HG03520 (cell line): Measurements from ENCODE around the gene MYO5C.
"Not testable (repeated sequence)": the region's sequence is repeated elsewhere in the genome, so short reads cannot be mapped to it uniquely, and the experiment has no call there.

Experiments used
- ATAC-seq: cut with Tn5 transposase; IDR thresholded peaks from one replicate; pipeline ENCODE4 v1.9.1; 2021; ENCODE audit warnings: mild to moderate bottlenecking, moderate library complexity; ENCODE audit not compliant: unreplicated experiment

The MYO5C gene

GRCh38 chr15:52246686-52247431 lies 48.7 kb downstream of the MYO5C start:
- no peak for ATAC-seq

DNA sequence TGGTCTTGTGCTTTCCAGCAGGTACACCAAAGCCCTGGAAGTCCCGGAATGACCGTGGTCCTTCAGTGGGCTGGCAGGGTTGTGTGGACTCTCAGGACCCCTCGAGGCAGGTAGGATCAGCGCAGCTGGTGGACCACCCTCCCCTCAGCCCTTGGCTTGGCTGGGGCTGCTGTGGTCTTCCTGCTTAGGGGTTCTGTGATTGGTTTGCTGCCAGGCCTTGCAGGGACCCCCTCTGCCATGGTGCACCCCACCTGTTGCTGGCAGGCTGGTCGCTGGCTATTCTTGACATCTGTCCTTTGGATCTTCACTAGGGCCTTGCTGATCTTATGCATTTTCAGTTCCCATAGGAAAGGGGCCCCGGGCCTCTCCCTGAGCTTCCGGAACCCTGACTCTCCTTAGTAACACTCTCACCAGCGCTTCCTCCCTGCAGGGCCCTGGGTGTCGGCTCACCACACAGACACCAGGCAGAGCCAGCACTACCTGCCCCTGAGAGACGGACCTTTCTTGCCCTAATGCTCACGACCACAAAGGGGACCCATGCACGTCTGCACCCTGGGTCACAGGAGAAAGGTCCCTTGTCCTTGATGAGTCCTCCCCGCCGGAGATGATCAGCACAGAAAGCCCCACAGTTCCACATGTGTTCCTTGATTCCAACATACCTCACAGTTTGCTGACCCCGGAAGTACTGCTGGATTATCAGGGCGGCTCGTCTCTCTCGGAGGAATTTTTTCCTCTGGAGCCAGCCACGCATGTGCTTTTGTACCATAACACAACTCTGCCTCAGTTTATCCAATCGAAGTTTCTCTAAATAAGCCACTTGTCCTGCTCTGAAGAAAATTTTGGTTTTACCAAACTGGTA lies 51.7 kb downstream of the MYO5C start:
- no peak for ATAC-seq

DNA sequence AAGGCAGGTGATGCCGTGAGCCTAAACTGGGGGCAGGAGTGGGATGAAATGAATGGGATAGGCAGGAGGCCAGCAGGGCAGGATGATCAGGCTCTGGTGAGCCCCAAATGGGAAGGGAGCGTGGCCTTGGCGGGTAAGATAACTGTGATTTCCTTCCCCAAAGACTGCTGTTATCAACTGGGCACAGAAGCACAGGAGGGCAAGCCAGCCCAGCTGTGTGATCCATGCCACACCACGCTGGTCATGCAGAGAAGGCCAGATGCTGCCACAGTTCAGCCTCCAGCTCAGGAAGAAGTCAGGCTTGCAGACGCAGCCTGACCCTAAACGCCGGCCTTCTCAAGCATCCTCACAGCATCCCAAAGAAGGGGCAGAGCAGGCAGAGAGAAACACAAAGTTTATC lies 52.3 kb downstream of the MYO5C start:
- ATAC-seq, result no peak

- no peak for ATAC-seq
Measured at GRCh38 chr15:52241489-52241888, 54.1 kb downstream of the MYO5C start.

GRCh38 chr15:52240166-52240565 lies 55.4 kb downstream of the MYO5C start:
- no peak for ATAC-seq

DNA sequence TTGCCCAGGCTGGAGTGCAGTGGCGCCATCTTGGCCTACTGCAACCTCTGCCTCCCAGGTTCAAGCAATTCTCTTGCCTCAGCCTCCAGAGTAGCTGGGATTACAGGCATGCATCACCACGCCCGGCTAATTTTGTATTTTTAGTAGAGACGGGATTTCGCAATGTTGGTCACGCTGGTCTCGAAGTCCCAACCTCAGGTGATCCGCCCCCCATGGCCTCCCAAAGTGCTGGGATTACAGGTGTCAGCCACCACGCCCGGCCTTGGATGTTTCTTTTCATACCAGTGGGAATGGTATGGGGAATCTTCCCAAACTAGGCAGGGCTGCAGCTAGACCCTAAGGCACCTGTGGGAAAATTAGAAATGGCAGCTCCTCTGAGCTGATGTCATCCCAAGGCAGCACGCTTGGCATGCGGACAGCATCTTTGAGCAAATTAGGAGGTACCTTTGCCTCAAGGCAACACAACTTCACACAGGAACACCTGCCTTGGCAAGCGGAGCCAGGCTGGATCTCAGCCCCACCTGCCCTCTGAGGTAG lies 56.5 kb downstream of the MYO5C start:
- not testable (repeated sequence) for ATAC-seq

DNA sequence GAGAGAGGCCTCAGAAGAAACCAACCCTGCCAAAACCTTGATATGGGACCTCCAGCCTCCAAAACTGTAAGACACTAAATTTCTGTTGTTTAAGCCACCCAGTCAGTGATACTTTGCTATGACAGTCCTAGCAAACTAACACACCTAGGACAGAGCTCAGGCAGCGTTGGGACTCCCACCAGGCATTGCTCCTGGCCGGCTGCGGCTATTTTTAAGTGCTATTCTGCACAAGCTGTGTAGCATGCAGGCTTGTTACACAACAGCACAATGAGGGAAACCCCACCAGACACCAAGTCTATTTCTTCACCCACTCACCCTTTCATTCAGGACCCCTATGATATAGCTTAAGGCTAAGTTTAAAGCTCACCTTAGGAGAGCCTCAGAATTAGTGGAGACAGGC lies 57.5 kb downstream of the MYO5C start:
- no peak for ATAC-seq

DNA sequence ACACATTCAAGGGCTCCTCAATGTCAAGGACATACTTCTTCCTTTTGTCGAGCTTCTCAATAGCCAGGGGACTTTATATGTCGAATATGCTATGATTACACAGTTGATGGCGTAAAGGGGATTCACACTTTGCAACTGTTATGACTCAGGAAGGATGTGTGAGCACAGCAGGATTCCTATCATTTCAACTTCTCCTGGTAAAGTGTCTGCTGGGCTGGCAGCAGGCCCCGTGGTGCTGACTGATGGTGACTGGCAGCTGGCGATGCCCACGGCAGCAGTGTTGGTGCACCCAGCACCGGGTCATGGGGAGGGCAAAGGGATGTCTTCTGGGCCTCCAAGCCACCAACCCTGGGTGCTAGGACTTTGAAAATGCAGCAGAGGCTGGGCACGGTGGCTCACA lies 59.6 kb downstream of the MYO5C start:
- ATAC-seq, result no peak

DNA sequence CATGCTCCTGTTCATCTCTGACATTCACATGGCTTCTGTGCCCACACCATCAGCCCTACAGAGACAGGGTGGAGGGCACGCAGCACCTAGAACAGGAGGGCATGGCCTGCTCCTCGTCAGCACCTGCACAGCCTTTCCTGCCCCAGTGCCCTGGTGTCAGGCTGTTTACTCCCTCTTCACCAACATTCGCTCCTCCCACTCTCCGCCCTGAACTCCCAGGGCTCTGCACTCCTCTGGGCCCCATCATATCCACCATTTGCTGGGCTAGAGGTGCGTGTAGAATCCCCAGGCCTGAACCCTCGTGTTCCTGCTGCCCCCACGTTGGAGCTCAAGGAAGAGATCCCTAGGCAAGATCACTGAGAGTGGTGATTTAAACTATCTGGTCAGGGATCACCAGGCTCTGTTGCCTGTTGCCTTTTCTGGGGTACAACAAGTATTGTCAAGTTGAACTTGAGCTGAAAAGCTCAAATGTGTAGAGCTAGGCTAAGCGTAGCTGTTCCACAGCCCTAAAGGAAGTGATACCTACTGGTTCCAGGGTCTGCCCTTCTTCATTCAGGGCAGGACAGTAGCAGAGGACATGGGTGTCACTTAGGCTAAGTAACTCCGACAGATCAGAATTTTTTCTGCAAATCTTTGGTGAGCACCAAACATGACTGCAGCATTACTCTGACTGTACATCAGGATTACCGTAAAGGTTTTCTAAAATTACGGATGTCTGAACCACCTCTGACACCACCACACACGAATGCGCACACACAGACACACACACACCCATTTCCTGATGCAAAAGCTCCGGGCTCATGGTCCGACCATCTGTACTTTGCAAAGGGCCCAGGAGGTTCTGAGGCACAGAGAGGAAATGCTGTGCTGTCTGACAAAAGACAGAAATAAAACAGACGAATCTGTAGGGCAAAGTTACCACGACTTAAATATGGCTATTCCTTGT lies 60.7 kb downstream of the MYO5C start:
- ATAC-seq, result no peak

- no peak for ATAC-seq
Measured at GRCh38 chr15:52233405-52233804, 62.2 kb downstream of the MYO5C start.

DNA sequence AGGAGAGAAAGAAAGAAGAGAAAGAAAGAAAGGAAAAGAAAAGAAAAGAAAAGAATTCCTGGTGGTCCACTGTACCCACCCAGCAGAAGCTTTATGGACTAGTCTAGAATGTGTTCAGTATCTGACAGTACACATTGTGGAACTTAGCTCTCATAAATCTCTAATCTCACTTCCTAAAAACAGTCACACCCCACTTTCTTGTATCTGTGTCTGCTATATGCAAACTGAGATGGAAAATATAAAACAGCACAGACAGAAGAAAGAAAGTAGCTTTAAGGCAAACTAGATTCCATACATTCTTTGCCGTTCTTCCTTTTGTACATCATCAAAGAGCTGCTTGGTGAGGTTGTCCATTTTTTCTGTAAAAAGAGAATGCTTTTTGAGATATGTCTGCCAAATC lies 63.3 kb downstream of the MYO5C start:
- ATAC-seq, result peak; percentile 71

DNA sequence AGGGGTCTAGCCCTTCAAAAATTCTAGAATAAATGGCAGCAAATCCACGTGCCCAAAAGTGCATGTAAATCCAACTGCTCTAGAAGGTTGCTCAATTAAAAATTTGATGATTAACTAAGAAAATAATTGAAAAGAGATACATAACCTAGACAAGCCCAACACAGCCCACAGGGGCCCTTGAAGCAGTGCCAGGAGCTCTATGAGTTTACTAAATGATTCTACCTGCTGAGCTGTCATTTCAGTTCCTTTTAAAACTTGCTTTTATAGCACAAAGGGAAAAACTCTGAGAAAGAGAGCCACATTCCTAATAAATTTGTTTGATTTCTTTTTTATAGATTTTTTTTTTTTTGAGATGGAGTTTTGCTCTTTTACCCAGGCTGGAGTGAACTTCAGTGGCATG lies 65.5 kb downstream of the MYO5C start:
- ATAC-seq, result no peak

DNA sequence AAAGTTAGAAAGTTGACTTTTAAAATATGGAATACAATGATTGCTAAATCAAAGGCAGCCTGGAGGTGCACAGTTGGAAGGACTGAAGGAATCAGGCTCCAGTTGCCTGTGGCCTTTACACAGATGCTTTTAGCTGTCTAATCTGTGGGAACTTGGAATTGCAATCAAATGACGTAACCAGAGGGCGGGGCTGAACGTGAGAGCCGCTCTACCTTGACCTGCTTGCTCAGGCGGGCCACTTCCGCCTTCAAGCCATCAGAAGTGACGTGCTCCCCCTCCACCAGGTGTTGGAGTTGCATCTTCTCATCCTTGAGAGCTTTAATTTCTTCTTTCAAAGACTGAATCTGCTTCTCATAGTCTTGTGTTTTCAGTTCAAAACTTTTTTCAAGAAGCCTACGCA lies 66.7 kb downstream of the MYO5C start:
- ATAC-seq, result no peak

- ATAC-seq, result peak; percentile 73
Measured at GRCh38 chr15:52227456-52227855, 68.1 kb downstream of the MYO5C start.

DNA sequence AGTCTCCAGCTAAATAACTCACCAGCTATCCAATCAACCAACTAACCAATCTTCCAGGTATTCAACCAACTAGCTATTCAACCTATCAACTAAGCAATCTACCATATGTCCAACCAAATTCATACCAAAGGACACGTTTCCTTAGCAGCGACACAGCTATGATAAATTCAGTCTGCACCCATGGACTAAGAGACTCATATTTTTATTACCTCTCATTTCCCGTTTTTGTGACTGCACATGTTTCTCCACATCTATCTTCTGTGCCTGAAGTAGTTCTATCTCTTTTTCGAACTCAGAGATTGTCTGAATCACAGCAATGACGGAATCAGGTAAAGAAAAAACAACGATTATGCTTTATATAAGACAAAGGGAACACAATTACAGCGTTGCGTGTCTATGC lies 70.4 kb downstream of the MYO5C start:
- ATAC-seq, result no peak

GRCh38 chr15:52224211-52224610 lies 71.4 kb downstream of the MYO5C start:
- no peak for ATAC-seq

DNA sequence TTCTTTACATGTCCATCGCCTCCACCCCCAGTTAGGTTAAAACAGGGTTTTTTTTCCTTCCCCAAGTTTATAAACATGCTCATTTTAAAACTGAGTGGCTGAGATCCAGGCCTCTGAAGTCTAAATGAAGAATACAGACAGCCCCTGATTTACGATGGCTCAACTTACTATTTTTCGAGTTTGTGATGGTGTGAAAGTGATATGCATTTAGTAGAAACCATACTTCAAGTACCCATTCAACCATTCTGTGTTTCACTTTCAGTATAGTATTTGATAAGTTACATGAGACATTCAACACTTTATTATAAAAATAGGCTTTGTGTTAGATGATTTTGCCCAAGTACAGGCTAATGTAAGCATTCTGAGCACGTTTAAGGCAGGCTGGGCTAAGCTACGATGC lies 73.9 kb downstream of the MYO5C start:
- ATAC-seq, result peak; percentile 55

DNA sequence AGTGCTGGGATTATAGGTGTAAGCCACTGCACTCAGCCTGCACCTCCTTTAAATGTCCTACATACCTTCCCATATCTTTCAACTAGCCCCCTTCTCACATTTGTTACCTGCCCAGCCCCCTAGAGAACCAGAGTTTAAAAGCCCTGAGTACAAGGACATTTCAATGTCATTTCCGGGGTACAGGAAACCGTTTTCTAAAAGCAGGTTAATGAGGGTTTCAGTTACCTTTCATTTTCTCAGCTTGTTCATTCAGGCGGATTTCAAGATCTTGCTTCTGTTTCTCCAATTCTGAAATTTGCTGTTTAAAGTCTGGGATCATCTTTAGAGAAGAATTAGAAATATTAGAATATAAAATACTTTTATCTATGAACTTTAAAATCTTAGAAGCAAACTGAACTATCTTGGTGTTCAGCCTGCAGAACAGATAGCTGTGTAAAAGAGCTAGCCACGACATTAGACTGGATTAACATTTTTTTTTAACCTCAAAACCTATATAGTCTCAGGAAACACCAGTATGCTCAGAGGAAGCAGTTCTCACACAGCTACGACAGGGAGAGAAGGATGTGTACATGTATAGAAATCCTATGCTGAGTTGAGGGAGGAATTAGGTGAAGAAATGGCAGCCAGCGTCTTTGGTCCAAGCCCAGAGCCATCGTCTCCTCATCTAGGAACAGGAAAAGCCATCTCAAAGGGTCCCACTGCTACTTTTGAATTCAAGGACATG lies 74.5 kb downstream of the MYO5C start:
- no peak for ATAC-seq

DNA sequence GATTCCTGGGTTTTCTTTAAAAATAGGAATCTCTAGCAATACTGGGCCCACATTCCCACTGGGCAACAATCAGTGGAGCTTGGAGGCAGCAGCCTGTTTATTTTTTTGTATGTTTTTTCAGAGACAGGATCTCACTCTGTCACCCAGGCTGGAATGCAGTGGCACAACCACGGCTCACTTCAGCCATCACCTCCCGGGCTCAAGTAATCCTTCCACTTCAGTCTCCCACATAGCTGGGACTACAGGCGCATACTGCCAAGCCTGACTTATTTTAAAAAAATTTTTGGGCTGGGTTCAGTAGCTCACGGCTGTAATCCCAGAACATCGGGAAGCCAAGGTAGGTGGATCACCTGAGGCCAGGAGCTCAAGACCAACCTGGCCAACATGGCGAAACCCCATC lies 75.4 kb downstream of the MYO5C start:
- ATAC-seq, result no peak

GRCh38 chr15:52218816-52219215 lies 76.8 kb downstream of the MYO5C start:
- ATAC-seq, result no peak
